ENCODE results near the gene FPR1. TPM values are rescaled to one million over a fixed set of nuclear protein-coding genes. Genes with fewer than 3 reads are reported as not detected.

FPR1 gene
- total and polyA plus RNA-seq, 2 of the 8 experiments (the other 6 are each of a cell fraction or from before 2014, with no cell fraction given): 0.11 TPM; not detected in 1

- H3K23ac ChIP-seq (ENCODE audit: insufficient read length): no peak overlapping the region
- DNase-seq (ENCODE audit: low read depth in 1 of 2, low spot score in 2 of 2): no peak
- no peak overlapping the region for H2AFZ ChIP-seq (ENCODE audit: low read length)
- no peak overlapping the region for H2BK5ac ChIP-seq (ENCODE audit: low read depth, low read length)
- peaks cover 0 to 10% of the 10 kb centered on the region in 2 experiments; a peak in 1 of 4 replicates for H3K79me2 ChIP-seq (ENCODE audit: control insufficient read depth in 1 of 2, insufficient read depth in 2 of 2, low read length in 2 of 2)
- ChIA-PET POLR2A (ENCODE audit: partially characterized antibody) (no interaction called here), CTCF (ENCODE audit: partially characterized antibody) (no interaction called here)
- H3K56ac ChIP-seq (replicated peaks; ENCODE audit: insufficient read length, low read depth, low read length): no peak overlapping the region
- H3K79me1 ChIP-seq (ENCODE audit: low read depth, low read length): peaks cover 11% of the 10 kb centered on the region
- no peak overlapping the region for H3K4me3 ChIP-seq (ENCODE audit: extremely low read depth in 1 of 4, insufficient read depth in 2 of 4, low read depth in 3 of 4, low read length in 4 of 4)
- no peak overlapping the region for H2BK15ac ChIP-seq (ENCODE audit: low read length)
- no peak overlapping the region for H4K5ac ChIP-seq (ENCODE audit: insufficient read length, low read depth, low read length)
- no peaks in the 10 kb centered on the region for H3K23me2 ChIP-seq (ENCODE audit: low read depth, low read length)
- no peak overlapping the region for H2BK120ac ChIP-seq (replicated peaks; ENCODE audit: low read depth, low read length)
- H3K4me2 ChIP-seq (ENCODE audit: insufficient read depth in 1 of 2, low read depth in 2 of 2, low read length in 2 of 2): no peak overlapping the region
- H3K14ac ChIP-seq (ENCODE audit: insufficient read length): no peak overlapping the region
- H2BK12ac ChIP-seq (ENCODE audit: low read depth, low read length): no peak overlapping the region
- no peak overlapping the region for H4K8ac ChIP-seq (ENCODE audit: extremely low read depth, insufficient read depth, low read length)
- H3K27ac ChIP-seq (ENCODE audit: low read depth, low read length): no peak overlapping the region
- no peak overlapping the region for H2AK5ac ChIP-seq (ENCODE audit: low read depth, low read length)
- peaks cover 0 to 15% (median 8%) of the 10 kb centered on the region in 4 experiments; a peak in 6 of 7 replicates for H3K4me1 ChIP-seq (replicated peaks in 1 of 4; ENCODE audit: control insufficient read depth in 3 of 4, insufficient read depth in 4 of 4, low read length in 3 of 4)
- H3K9ac ChIP-seq (replicated peaks in 1 of 4; ENCODE audit: extremely low read depth in 1 of 4, low read depth in 3 of 4, low read length in 3 of 4): no peak overlapping the region
- no peaks in the 10 kb centered on the region for H3K9me3 ChIP-seq (ENCODE audit: insufficient read depth in 2 of 2, low read depth in 1 of 2, low read length in 1 of 2)
- FAIRE-seq: no peak
- H3K18ac ChIP-seq (ENCODE audit: extremely low read depth, low read length): no peak overlapping the region
- 0 out of 8 replicates have a peak, but pooled peaks cover 0 to 4% (median 0%) of the 10 kb centered on the region in 4 experiments for H3K36me3 ChIP-seq (ENCODE audit: control insufficient read depth in 2 of 4, insufficient read depth in 4 of 4, low read length in 3 of 4)
- H3K27me3 ChIP-seq (replicated peaks in 1 of 4; ENCODE audit: control insufficient read depth in 3 of 4, extremely low read depth in 1 of 4, insufficient read depth in 3 of 4, low read length in 3 of 4): no peaks in the 10 kb centered on the region
- H4K20me1 ChIP-seq (replicated peaks in 1 of 2; ENCODE audit: control insufficient read depth in 1 of 2, insufficient read depth in 2 of 2, low read length in 2 of 2): peaks cover 0 to 7% of the 10 kb centered on the region in 2 experiments
- H3K4ac ChIP-seq (replicated peaks; ENCODE audit: insufficient read length, low read depth, low read length): no peak overlapping the region
- no peak overlapping the region for H2BK20ac ChIP-seq (ENCODE audit: low read length)
- TF ChIP-seq CEBPB (IDR thresholded peaks at IDR 0.05; ENCODE audit: low read depth, low read length) (no peak), RFX5 (IDR thresholded peaks at IDR 0.05; ENCODE audit: borderline replicate concordance, low read depth, low read length) (no peak)
- H4K91ac ChIP-seq (replicated peaks; ENCODE audit: insufficient read length, low read length): no peak overlapping the region
- WGBS, 2 experiments (ENCODE audit: extremely low coverage in 1 of 2, insufficient coverage in 1 of 2, insufficient read length in 1 of 2, insufficient replicate concordance in 2 of 2, low coverage in 1 of 2, low lambda C conversion rate in 2 of 2, missing lambda C conversion rate in 1 of 2): 91% methylated on average over 3 of the region's 3 CpGs; no CpG with 5 or more reads in 1 of the 2 experiments
Observed at GRCh38 chr19:51696606-51697005, 55.1 kb downstream of the FPR1 start.

Other genes with a start within 250 kb of the FPR1 start
- gene SIGLEC6, start 220.2 kb downstream of the FPR1 start, total RNA-seq (2021; fragmentation: NEBNext Ultra II Directional; extraction: Animal tissue kit (Norgen Biotek cat#: 25700)): not detected in 2 replicates
- gene SIGLEC6, start 220.2 kb downstream of the FPR1 start, polyA plus RNA-seq (2011; rRNA removed): 0.05 TPM in 1 of 2 replicates, not detected in the other
- 11.0 and 11.1 TPM in 2 replicates for gene ZNF175, start 180.6 kb downstream of the FPR1 start, total RNA-seq (2021; fragmentation: NEBNext Ultra II Directional; extraction: Animal tissue kit (Norgen Biotek cat#: 25700))
- 1.5 and 1.7 TPM in 2 replicates for gene ZNF175, start 180.6 kb downstream of the FPR1 start, polyA plus RNA-seq (2011; rRNA removed)
- not detected in 2 replicates for gene SIGLEC5, start 121.5 kb downstream of the FPR1 start, total RNA-seq (2021; fragmentation: NEBNext Ultra II Directional; extraction: Animal tissue kit (Norgen Biotek cat#: 25700))
- not detected in 2 replicates for gene SIGLEC5, start 121.5 kb downstream of the FPR1 start, polyA plus RNA-seq (2011; rRNA removed)
- gene SIGLEC14, start 105.1 kb downstream of the FPR1 start, total RNA-seq (2021; fragmentation: NEBNext Ultra II Directional; extraction: Animal tissue kit (Norgen Biotek cat#: 25700)): not detected in 2 replicates
- gene SIGLEC14, start 105.1 kb downstream of the FPR1 start, polyA plus RNA-seq (2011; rRNA removed): not detected in 2 replicates
- 4.1 and 7.5 TPM in 2 replicates for gene SPACA6, start 58.5 kb downstream of the FPR1 start, total RNA-seq (2021; fragmentation: NEBNext Ultra II Directional; extraction: Animal tissue kit (Norgen Biotek cat#: 25700))
- gene SPACA6, start 58.5 kb downstream of the FPR1 start, polyA plus RNA-seq (2011; rRNA removed): 7.1 and 9.7 TPM in 2 replicates
- gene HAS1, start 27.9 kb downstream of the FPR1 start, total RNA-seq (2021; fragmentation: NEBNext Ultra II Directional; extraction: Animal tissue kit (Norgen Biotek cat#: 25700)): 0.19 TPM in 1 of 2 replicates, not detected in the other
- 1.5 and 1.9 TPM in 2 replicates for gene HAS1, start 27.9 kb downstream of the FPR1 start, polyA plus RNA-seq (2011; rRNA removed)
- gene FPR2, start 9.3 kb upstream of the FPR1 start, total RNA-seq (2021; fragmentation: NEBNext Ultra II Directional; extraction: Animal tissue kit (Norgen Biotek cat#: 25700)): not detected in 2 replicates
- gene FPR2, start 9.3 kb upstream of the FPR1 start, polyA plus RNA-seq (2011; rRNA removed): 0.05 and 0.17 TPM in 2 replicates
- gene FPR3, start 43.3 kb upstream of the FPR1 start, total RNA-seq (2021; fragmentation: NEBNext Ultra II Directional; extraction: Animal tissue kit (Norgen Biotek cat#: 25700)): not detected in 2 replicates
- not detected in 2 replicates for gene FPR3, start 43.3 kb upstream of the FPR1 start, polyA plus RNA-seq (2011; rRNA removed)
- gene ZNF577, start 136.1 kb upstream of the FPR1 start, total RNA-seq (2021; fragmentation: NEBNext Ultra II Directional; extraction: Animal tissue kit (Norgen Biotek cat#: 25700)): 14.9 and 19.3 TPM in 2 replicates
- gene ZNF577, start 136.1 kb upstream of the FPR1 start, polyA plus RNA-seq (2011; rRNA removed): 11.5 and 13.8 TPM in 2 replicates
- gene ZNF649, start 153.1 kb upstream of the FPR1 start, total RNA-seq (2021; fragmentation: NEBNext Ultra II Directional; extraction: Animal tissue kit (Norgen Biotek cat#: 25700)): 44.0 and 51.7 TPM in 2 replicates
- gene ZNF649, start 153.1 kb upstream of the FPR1 start, polyA plus RNA-seq (2011; rRNA removed): 13.3 and 24.7 TPM in 2 replicates
- 7.5 and 14.2 TPM in 2 replicates for gene ZNF613, start 175.6 kb upstream of the FPR1 start, total RNA-seq (2021; fragmentation: NEBNext Ultra II Directional; extraction: Animal tissue kit (Norgen Biotek cat#: 25700))
- gene ZNF613, start 175.6 kb upstream of the FPR1 start, polyA plus RNA-seq (2011; rRNA removed): 3.8 and 4.7 TPM in 2 replicates
- gene ZNF350, start 235.0 kb upstream of the FPR1 start, total RNA-seq (2021; fragmentation: NEBNext Ultra II Directional; extraction: Animal tissue kit (Norgen Biotek cat#: 25700)): 5.3 and 6.2 TPM in 2 replicates
- gene ZNF350, start 235.0 kb upstream of the FPR1 start, polyA plus RNA-seq (2011; rRNA removed): 1.7 and 1.8 TPM in 2 replicates